Transverse colon (tissue), 4 donors: ENCODE results near the gene PVALB. TPM values are rescaled to one million over a fixed set of nuclear protein-coding genes. Genes with fewer than 3 reads are reported as not detected.

Source experiments
- DNase-seq: peaks from one replicate; pipeline ENCODE4 v3.0.0-alpha.2; 2019
- H3K27ac ChIP-seq, 4 donors: fragments of 200-600 bp; sonication (generic); 2 replicates each; pipeline ENCODE4 v1.5.1; 2016 to 2018; ENCODE audit warnings: inconsistent platforms in 4 of 4
- H3K27me3 ChIP-seq: fragments of 200-600 bp; sonication (generic); 2 replicates; pipeline ENCODE4 v1.5.1; 2017; ENCODE audit warnings: inconsistent platforms
- H3K36me3 ChIP-seq, 4 donors: fragments of 200-600 bp; sonication (generic); 2 replicates each; pipeline ENCODE4 v1.5.1; 2017 to 2019; ENCODE audit warnings: inconsistent platforms in 4 of 4
- H3K4me1 ChIP-seq, 4 donors: fragments of 200-600 bp; sonication (generic); 2 replicates each; pipeline ENCODE4 v1.5.1; 2017 to 2020; ENCODE audit warnings: inconsistent platforms in 4 of 4
- H3K4me3 ChIP-seq, 4 donors: fragments of 200-600 bp; sonication (generic); 1 replicate in 1 of 4; 2 replicates in 3 of 4; pipeline versions ENCODE4 v1.5.1 to v1.6.1; 2017 to 2019; ENCODE audit warnings: inconsistent platforms in 4 of 4
- H3K9me3 ChIP-seq, 2 donors: fragments of 200-600 bp; sonication (generic); 2 replicates each; pipeline ENCODE4 v1.5.1; 2017 to 2019; ENCODE audit warnings: inconsistent platforms in 2 of 2
- CTCF ChIP-seq, 5 experiments: fragments of 200-600 bp in 3 of 5; fragments of 450-650 bp in 2 of 5; sonication (generic) in 3 of 5; IDR thresholded peaks; 1 replicate in 2 of 5; 2 replicates in 3 of 5; pipeline ENCODE4 v1.5.1; 2016 to 2017; ENCODE audit warnings: antibody characterized with exemption in 5 of 5, inconsistent platforms in 3 of 5, mild to moderate bottlenecking in 2 of 5, moderate library complexity in 1 of 5
- EP300 ChIP-seq: sonication (generic); formaldehyde crosslinking; IDR thresholded peaks from one replicate; pipeline ENCODE4 v1.6.1; 2017; ENCODE audit warnings: antibody characterized with exemption, low read depth
- POLR2A ChIP-seq: fragments of 450-650 bp; IDR thresholded peaks from one replicate; pipeline ENCODE4 v1.6.1; 2016; ENCODE audit warnings: antibody characterized with exemption, mild to moderate bottlenecking, moderate library complexity
- POLR2AphosphoS5 ChIP-seq, 3 donors: sonication (generic); formaldehyde crosslinking; IDR thresholded peaks; one replicate each; pipeline ENCODE4 v1.6.1; 2016; ENCODE audit warnings: antibody characterized with exemption in 3 of 3
- WGBS, 2 donors: methylation state at CpG; one replicate each; pipeline ENCODE4 v1.1.5; 2018; ENCODE audit warnings: low coverage in 1 of 2; 5-methylcytosine and 5-hydroxymethylcytosine counted together
- in situ Hi-C, 4 donors: fragments of 200-750 bp; cut with MboI; loops; one replicate each; pipeline versions ENCODE4 v1.15.0 to v1.15.1; 2017; ENCODE audit warnings: low sequenced_read_pairs in 3 of 4, low pct_ligation_motif_present in 1 of 4, low pct_unique_long_range_greater_than_20kb in 1 of 4
- intact Hi-C: fragments of 100-400 bp; cut with DNase I; formaldehyde crosslinking; loops from one replicate; pipeline ENCODE4 v1.15.1; 2023; ENCODE audit warnings: low total_unique reads
- total RNA-seq, 4 donors: library from RNA; depleted of rRNA; stranded (reverse); fragments of >200 nt; gene quantifications; one replicate each; pipeline ENCODE4 v1.1.0, GENCODE V29; 2016

Gene PVALB
- total RNA-seq, 4 donors from 2014 or later, result 2.7 TPM; not detected in 3

DNA sequence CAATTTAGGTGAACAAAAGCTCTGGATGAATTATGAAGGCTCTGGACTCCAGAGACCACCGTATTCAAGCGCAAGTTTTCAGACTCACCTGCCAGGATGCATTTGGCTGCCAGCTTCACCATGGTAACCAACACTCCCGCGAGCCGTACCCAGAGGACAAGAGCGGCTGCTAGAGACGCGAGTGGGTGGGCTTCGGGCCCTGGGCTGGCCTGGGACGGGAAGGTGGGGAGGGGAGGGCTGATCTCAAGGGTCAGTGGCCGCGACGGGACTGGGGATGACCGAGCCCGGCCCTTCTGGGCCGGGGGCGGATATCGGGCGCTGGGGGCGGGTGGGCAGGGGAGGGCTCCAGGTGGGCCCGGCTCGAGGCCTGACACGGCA, 41.3 kb downstream of the PVALB start:
- no peaks in the 10 kb centered on the region for H3K9me3 ChIP-seq
- 0% methylated on average over 4 to 15 of the region's 23 CpGs for WGBS, 2 donors
- no peaks in the 10 kb centered on the region for H3K36me3 ChIP-seq
- peaks cover 8 to 11% (median 10%) of the 10 kb centered on the region in 4 donors for H3K4me1 ChIP-seq
- peak; percentile 41 for DNase-seq
- intact Hi-C loops, result no loop called here
- TF ChIP-seq POLR2A, result no peak
- no peak for TF ChIP-seq CTCF (IDR thresholded peaks at IDR 0.05)
- no peak for TF ChIP-seq EP300
- no peak for TF ChIP-seq POLR2AphosphoS5 (IDR thresholded peaks at IDR 0.05)
- H3K27ac ChIP-seq, result peak overlapping the region; percentile 82 to 96 (median 92)
- peak overlapping the region; percentile 72 to 99 (median 88) for H3K4me3 ChIP-seq
- H3K27me3 ChIP-seq, result no peaks in the 10 kb centered on the region
- in situ Hi-C loops, result loop anchor here in 1 of 4 donors (10.0 to 25.0 kb wide), 2 partner anchors 199 to 437 kb away; partner anchors contain the start of gene SSTR3

DNA sequence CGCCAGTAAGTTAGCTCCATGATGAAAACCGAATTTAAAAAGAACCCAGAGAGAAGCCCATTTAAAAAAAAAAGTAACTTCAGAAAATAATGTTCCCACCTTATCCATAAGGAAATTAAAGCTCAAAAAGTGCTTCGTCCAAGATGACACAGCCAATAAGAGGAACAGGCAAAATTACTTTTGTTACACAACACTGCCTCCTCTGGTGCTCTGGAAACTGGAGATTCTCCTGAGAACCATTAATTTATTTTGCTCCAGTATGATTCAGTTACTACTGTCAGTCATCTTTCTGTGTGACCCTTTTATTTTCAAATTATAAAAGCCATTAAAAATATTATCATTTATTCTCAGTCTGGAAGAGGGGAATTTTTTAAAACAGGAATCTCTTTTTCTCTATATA, 42.9 kb downstream of the PVALB start:
- 77% methylated on average over 3 of the region's 3 CpGs; no CpG with 5 or more reads in 1 of the 2 donors for WGBS, 2 donors
- H3K36me3 ChIP-seq, result no peaks in the 10 kb centered on the region
- intact Hi-C loops (no loop called here), in situ Hi-C loops (loop anchor here in 2 of 4 donors (10.0 to 25.0 kb wide), 2 partner anchors 201 to 237 kb away; partner anchors contain the start of gene EIF3D (in 1 of the 2))
- H3K27ac ChIP-seq, result no peak overlapping the region
- H3K4me3 ChIP-seq, result no peak overlapping the region
- no peaks in the 10 kb centered on the region for H3K27me3 ChIP-seq
- peaks cover 8 to 11% (median 10%) of the 10 kb centered on the region in 4 donors for H3K4me1 ChIP-seq
- no peaks in the 10 kb centered on the region for H3K9me3 ChIP-seq
- DNase-seq, result no peak
- no peak for TF ChIP-seq POLR2A
- no peak for TF ChIP-seq EP300
- TF ChIP-seq POLR2AphosphoS5 (IDR thresholded peaks at IDR 0.05), result no peak
- peak; percentile 27 to 37 (median 31) for TF ChIP-seq CTCF (IDR thresholded peaks at IDR 0.05)

- no peaks in the 10 kb centered on the region for H3K9me3 ChIP-seq
- WGBS, 2 donors, result 80 to 84% methylated on average over 8 of the region's 8 CpGs
- intact Hi-C loops, result no loop called here
- H3K27ac ChIP-seq, result no peak overlapping the region
- TF ChIP-seq CTCF (IDR thresholded peaks at IDR 0.05) (no peak), POLR2AphosphoS5 (IDR thresholded peaks at IDR 0.05) (peak in 1 of 3 donors; percentile 13), EP300 (no peak), POLR2A (no peak)
- H3K4me1 ChIP-seq, result peaks cover 8 to 11% (median 10%) of the 10 kb centered on the region in 4 donors
- no peaks in the 10 kb centered on the region for H3K36me3 ChIP-seq
- no peak for DNase-seq
- no peaks in the 10 kb centered on the region for H3K27me3 ChIP-seq
- in situ Hi-C loops, result loop anchor here in 2 of 4 donors (10.0 to 25.0 kb wide), 2 partner anchors 202 to 235 kb away; partner anchors contain the start of gene EIF3D (in 1 of the 2)
- no peak overlapping the region for H3K4me3 ChIP-seq
Measured at GRCh38 chr22:36772451-36772850, 44.4 kb downstream of the PVALB start.

GRCh38 chr22:36771356-36772063, 45.3 kb downstream of the PVALB start:
- in situ Hi-C loops, result loop anchor here in 2 of 4 donors (10.0 to 25.0 kb wide), 2 partner anchors 203 to 234 kb away; partner anchors contain the start of gene EIF3D (in 1 of the 2)
- Histone ChIP-seq H3K27me3 (no peaks in the 10 kb centered on the region), H3K36me3 (no peaks in the 10 kb centered on the region), H3K9me3 (no peaks in the 10 kb centered on the region), H3K4me1 (peaks cover 5 to 8% (median 7%) of the 10 kb centered on the region in 4 donors), H3K4me3 (no peak overlapping the region), H3K27ac (no peak overlapping the region)
- no peak for TF ChIP-seq POLR2AphosphoS5 (IDR thresholded peaks at IDR 0.05)
- no peak for TF ChIP-seq CTCF (IDR thresholded peaks at IDR 0.05)
- no peak for TF ChIP-seq EP300
- TF ChIP-seq POLR2A, result no peak
- 96% methylated on average over 5 to 13 of the region's 13 CpGs for WGBS, 2 donors
- DNase-seq, result no peak
- intact Hi-C loops, result no loop called here
